HL-60 (cell line): ENCODE results near the gene PAK4.

ENCODE experiments used
- GABPA ChIP-seq: IDR thresholded peaks from 2 replicates; pipeline ENCODE4 v1.6.1; 2012; ENCODE audit warnings: low read depth
- POLR2AphosphoS5 ChIP-seq: IDR thresholded peaks from 2 replicates; pipeline ENCODE4 v1.6.1; 2012; ENCODE audit warnings: low read depth
- TF ChIP-seq, protein P1 (sequence below): IDR thresholded peaks from one replicate; pipeline ENCODE4 v1.5.1; 2011; ENCODE audit warnings: low read length, control low read depth, inconsistent platforms; ENCODE audit not compliant: insufficient read depth
- TF ChIP-seq, protein P2 (sequence below): IDR thresholded peaks from 2 replicates; pipeline ENCODE4 v1.6.1; 2012; ENCODE audit warnings: low read depth; ENCODE audit not compliant: insufficient replicate concordance

DNA sequence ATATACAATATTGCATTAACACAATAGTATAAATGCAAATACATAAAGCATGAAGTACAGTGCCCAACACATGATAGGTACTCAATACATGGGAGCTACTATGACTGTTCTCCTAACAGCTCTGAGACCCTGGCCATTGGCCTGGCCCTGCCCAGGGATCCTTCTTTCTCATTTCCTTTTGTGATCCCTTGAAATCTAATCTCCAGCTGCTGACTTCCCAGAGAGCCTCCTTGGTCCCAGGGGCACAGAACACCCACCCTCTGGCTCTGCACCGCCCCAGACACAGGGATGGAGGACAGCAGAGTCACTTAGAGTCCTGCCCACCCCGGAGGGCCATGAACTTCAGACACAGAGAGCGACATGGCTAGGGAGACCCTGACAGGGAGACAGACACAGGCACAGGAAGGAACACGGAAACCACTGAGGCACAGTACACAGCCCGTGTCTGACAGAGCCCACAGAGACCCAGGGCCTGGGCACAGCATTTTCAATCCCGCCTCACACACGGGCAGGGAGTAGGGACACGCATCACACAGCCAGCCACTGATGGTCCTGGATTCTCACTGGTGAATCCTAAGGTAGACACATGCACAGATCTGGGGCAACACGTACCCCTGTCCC, 82.7 kb downstream of the PAK4 start:
- TF ChIP-seq POLR2AphosphoS5 = no peak
- TF ChIP-seq, protein P1, sequence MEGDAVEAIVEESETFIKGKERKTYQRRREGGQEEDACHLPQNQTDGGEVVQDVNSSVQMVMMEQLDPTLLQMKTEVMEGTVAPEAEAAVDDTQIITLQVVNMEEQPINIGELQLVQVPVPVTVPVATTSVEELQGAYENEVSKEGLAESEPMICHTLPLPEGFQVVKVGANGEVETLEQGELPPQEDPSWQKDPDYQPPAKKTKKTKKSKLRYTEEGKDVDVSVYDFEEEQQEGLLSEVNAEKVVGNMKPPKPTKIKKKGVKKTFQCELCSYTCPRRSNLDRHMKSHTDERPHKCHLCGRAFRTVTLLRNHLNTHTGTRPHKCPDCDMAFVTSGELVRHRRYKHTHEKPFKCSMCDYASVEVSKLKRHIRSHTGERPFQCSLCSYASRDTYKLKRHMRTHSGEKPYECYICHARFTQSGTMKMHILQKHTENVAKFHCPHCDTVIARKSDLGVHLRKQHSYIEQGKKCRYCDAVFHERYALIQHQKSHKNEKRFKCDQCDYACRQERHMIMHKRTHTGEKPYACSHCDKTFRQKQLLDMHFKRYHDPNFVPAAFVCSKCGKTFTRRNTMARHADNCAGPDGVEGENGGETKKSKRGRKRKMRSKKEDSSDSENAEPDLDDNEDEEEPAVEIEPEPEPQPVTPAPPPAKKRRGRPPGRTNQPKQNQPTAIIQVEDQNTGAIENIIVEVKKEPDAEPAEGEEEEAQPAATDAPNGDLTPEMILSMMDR = no peak
- TF ChIP-seq GABPA = no peak
- TF ChIP-seq, protein P2, sequence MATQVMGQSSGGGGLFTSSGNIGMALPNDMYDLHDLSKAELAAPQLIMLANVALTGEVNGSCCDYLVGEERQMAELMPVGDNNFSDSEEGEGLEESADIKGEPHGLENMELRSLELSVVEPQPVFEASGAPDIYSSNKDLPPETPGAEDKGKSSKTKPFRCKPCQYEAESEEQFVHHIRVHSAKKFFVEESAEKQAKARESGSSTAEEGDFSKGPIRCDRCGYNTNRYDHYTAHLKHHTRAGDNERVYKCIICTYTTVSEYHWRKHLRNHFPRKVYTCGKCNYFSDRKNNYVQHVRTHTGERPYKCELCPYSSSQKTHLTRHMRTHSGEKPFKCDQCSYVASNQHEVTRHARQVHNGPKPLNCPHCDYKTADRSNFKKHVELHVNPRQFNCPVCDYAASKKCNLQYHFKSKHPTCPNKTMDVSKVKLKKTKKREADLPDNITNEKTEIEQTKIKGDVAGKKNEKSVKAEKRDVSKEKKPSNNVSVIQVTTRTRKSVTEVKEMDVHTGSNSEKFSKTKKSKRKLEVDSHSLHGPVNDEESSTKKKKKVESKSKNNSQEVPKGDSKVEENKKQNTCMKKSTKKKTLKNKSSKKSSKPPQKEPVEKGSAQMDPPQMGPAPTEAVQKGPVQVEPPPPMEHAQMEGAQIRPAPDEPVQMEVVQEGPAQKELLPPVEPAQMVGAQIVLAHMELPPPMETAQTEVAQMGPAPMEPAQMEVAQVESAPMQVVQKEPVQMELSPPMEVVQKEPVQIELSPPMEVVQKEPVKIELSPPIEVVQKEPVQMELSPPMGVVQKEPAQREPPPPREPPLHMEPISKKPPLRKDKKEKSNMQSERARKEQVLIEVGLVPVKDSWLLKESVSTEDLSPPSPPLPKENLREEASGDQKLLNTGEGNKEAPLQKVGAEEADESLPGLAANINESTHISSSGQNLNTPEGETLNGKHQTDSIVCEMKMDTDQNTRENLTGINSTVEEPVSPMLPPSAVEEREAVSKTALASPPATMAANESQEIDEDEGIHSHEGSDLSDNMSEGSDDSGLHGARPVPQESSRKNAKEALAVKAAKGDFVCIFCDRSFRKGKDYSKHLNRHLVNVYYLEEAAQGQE = no peak
